ENCODE results near the gene MAPK7. TPM values are rescaled to one million over a fixed set of nuclear protein-coding genes. Genes with fewer than 3 reads are reported as not detected.

MAPK7 gene
- total and polyA plus RNA-seq, 2 of the 8 experiments (the other 6 are each of a cell fraction or from before 2014, with no cell fraction given): 15.2 to 28.1 TPM

GRCh38 chr17:19381741-19382444, 3.6 kb downstream of the MAPK7 start:
- H3K27ac ChIP-seq (ENCODE audit: low read depth, low read length): no peak overlapping the region
- no peak overlapping the region for H4K91ac ChIP-seq (replicated peaks; ENCODE audit: insufficient read length, low read length)
- no peak overlapping the region for H3K56ac ChIP-seq (replicated peaks; ENCODE audit: insufficient read length, low read depth, low read length)
- DNase-seq (ENCODE audit: low read depth in 1 of 2, low spot score in 2 of 2): no peak
- H3K27me3 ChIP-seq (replicated peaks in 1 of 4; ENCODE audit: control insufficient read depth in 3 of 4, extremely low read depth in 1 of 4, insufficient read depth in 3 of 4, low read length in 3 of 4): no peaks in the 10 kb centered on the region
- TF ChIP-seq SUZ12 (IDR thresholded peaks at IDR 0.05; ENCODE audit: low read length) (no peak), HDAC6 (IDR thresholded peaks at IDR 0.05; ENCODE audit: low read depth, low read length) (no peak)
- CTCF ChIA-PET (ENCODE audit: partially characterized antibody): no interaction called here
- H2AK5ac ChIP-seq (ENCODE audit: low read depth, low read length): no peak overlapping the region
- H4K20me1 ChIP-seq (replicated peaks in 1 of 2; ENCODE audit: control insufficient read depth in 1 of 2, insufficient read depth in 2 of 2, low read length in 2 of 2): peaks cover 3 to 29% of the 10 kb centered on the region in 2 experiments
- 91% methylated on average over 23 of the region's 31 CpGs; no CpG with 5 or more reads in 1 of the 2 experiments for WGBS, 2 experiments (ENCODE audit: extremely low coverage in 1 of 2, insufficient coverage in 1 of 2, insufficient read length in 1 of 2, insufficient replicate concordance in 2 of 2, low coverage in 1 of 2, low lambda C conversion rate in 2 of 2, missing lambda C conversion rate in 1 of 2)
- H2BK5ac ChIP-seq (ENCODE audit: low read depth, low read length): no peak overlapping the region
- no peak overlapping the region for H2BK20ac ChIP-seq (ENCODE audit: low read length)
- no peak for FAIRE-seq
- H3K9ac ChIP-seq (replicated peaks in 1 of 4; ENCODE audit: extremely low read depth in 1 of 4, low read depth in 3 of 4, low read length in 3 of 4): no peak overlapping the region
- no peak overlapping the region for H3K18ac ChIP-seq (ENCODE audit: extremely low read depth, low read length)
- H3K79me2 ChIP-seq (ENCODE audit: control insufficient read depth in 1 of 2, insufficient read depth in 2 of 2, low read length in 2 of 2): peaks cover 0 to 27% of the 10 kb centered on the region in 2 experiments; a peak in 2 of 4 replicates
- H3K14ac ChIP-seq (ENCODE audit: insufficient read length): no peak overlapping the region
- no peak overlapping the region for H2BK120ac ChIP-seq (replicated peaks; ENCODE audit: low read depth, low read length)
- no peak overlapping the region for H4K8ac ChIP-seq (ENCODE audit: extremely low read depth, insufficient read depth, low read length)
- no peak overlapping the region for H4K5ac ChIP-seq (ENCODE audit: insufficient read length, low read depth, low read length)
- H3K4me1 ChIP-seq (replicated peaks in 1 of 4; ENCODE audit: control insufficient read depth in 3 of 4, insufficient read depth in 4 of 4, low read length in 3 of 4): peaks cover 3 to 15% (median 8%) of the 10 kb centered on the region in 4 experiments
- H2BK12ac ChIP-seq (ENCODE audit: low read depth, low read length): no peak overlapping the region
- H3K4ac ChIP-seq (replicated peaks; ENCODE audit: insufficient read length, low read depth, low read length): no peak overlapping the region
- no peak overlapping the region for H3K23ac ChIP-seq (ENCODE audit: insufficient read length)
- POLR2A ChIA-PET (ENCODE audit: partially characterized antibody): no interaction called here
- no peak overlapping the region for H3K4me3 ChIP-seq (ENCODE audit: extremely low read depth in 1 of 4, insufficient read depth in 2 of 4, low read depth in 3 of 4, low read length in 4 of 4)
- H2BK15ac ChIP-seq (ENCODE audit: low read length): no peak overlapping the region
- peaks cover 10% of the 10 kb centered on the region; the same call in 1 of the 2 replicates for H3K23me2 ChIP-seq (ENCODE audit: low read depth, low read length)
- no peaks in the 10 kb centered on the region for H3K9me3 ChIP-seq (ENCODE audit: insufficient read depth in 2 of 2, low read depth in 1 of 2, low read length in 1 of 2)
- H2AFZ ChIP-seq (ENCODE audit: low read length): no peak overlapping the region
- peaks cover 13% of the 10 kb centered on the region for H3K79me1 ChIP-seq (ENCODE audit: low read depth, low read length)
- peaks cover 33 to 61% (median 40%) of the 10 kb centered on the region in 4 experiments for H3K36me3 ChIP-seq (ENCODE audit: control insufficient read depth in 2 of 4, insufficient read depth in 4 of 4, low read length in 3 of 4)
- H3K4me2 ChIP-seq (ENCODE audit: insufficient read depth in 1 of 2, low read depth in 2 of 2, low read length in 2 of 2): no peak overlapping the region

Measured in H1 (cell line).